ENCODE results near the gene FXN.

The FXN gene

GRCh38 chr9:69137311-69137710, 101.8 kb downstream of the FXN start:
- Histone ChIP-seq H3K36me3 (ENCODE audit: insufficient read depth, low read length) (no peaks in the 10 kb centered on the region), H3K27me3 (ENCODE audit: insufficient read depth, low read length, poor library complexity, severe bottlenecking) (no peaks in the 10 kb centered on the region)

GRCh38 chr9:69139596-69139995, 104.0 kb downstream of the FXN start:
- no peak overlapping the region for H2AFZ ChIP-seq (ENCODE audit: low read length)
- peaks cover 23% of the 10 kb centered on the region for H3K4me1 ChIP-seq (ENCODE audit: insufficient read depth, low read length, poor library complexity, severe bottlenecking)
- no peak overlapping the region for H3K4me3 ChIP-seq (ENCODE audit: low read length, poor library complexity, severe bottlenecking)
- H3F3A ChIP-seq (ENCODE audit: low read depth), result no peaks in the 10 kb centered on the region
- H3K9me2 ChIP-seq (replicated peaks; ENCODE audit: low read depth, low read length), result no peaks in the 10 kb centered on the region
- no peaks in the 10 kb centered on the region for H3K27me3 ChIP-seq (ENCODE audit: insufficient read depth, low read length, poor library complexity, severe bottlenecking)
- H4K20me1 ChIP-seq (ENCODE audit: insufficient read depth, low read length, poor library complexity, severe bottlenecking), result no peaks in the 10 kb centered on the region
- H3K9ac ChIP-seq (ENCODE audit: low read depth, low read length, poor library complexity, severe bottlenecking), result no peak overlapping the region
- H3K36me3 ChIP-seq (ENCODE audit: insufficient read depth, low read length), result no peaks in the 10 kb centered on the region
- H3K9me3 ChIP-seq (ENCODE audit: insufficient read depth, low read depth, low read length), result no peaks in the 10 kb centered on the region
- peaks cover 9% of the 10 kb centered on the region; the same call in 1 of the 2 replicates for H3K79me2 ChIP-seq (ENCODE audit: insufficient read depth, low read length)
- TF ChIP-seq CTCF (conservative IDR thresholded peaks at IDR 0.05; ENCODE audit: low read length) (no peak), EZH2phosphoT487 (IDR thresholded peaks at IDR 0.05; ENCODE audit: borderline replicate concordance) (no peak)
- H3K4me2 ChIP-seq (ENCODE audit: low read depth, low read length, poor library complexity, severe bottlenecking), result no peak overlapping the region

More at GRCh38 chr9:69137311-69137710, 101.8 kb downstream of the FXN start:
- Histone ChIP-seq H3K79me2 (ENCODE audit: insufficient read depth, low read length) (peaks cover 31% of the 10 kb centered on the region; the same call in 1 of the 2 replicates), H3K4me1 (ENCODE audit: insufficient read depth, low read length, poor library complexity, severe bottlenecking) (peaks cover 11% of the 10 kb centered on the region), H3K9me2 (replicated peaks; ENCODE audit: low read depth, low read length) (no peaks in the 10 kb centered on the region), H3K9me3 (ENCODE audit: insufficient read depth, low read depth, low read length) (no peaks in the 10 kb centered on the region), H3K4me2 (ENCODE audit: low read depth, low read length, poor library complexity, severe bottlenecking) (no peak overlapping the region), H3K9ac (ENCODE audit: low read depth, low read length, poor library complexity, severe bottlenecking) (no peak overlapping the region), H3F3A (ENCODE audit: low read depth) (no peaks in the 10 kb centered on the region), H2AFZ (ENCODE audit: low read length) (no peak overlapping the region), H3K4me3 (ENCODE audit: low read length, poor library complexity, severe bottlenecking) (no peak overlapping the region), H4K20me1 (ENCODE audit: insufficient read depth, low read length, poor library complexity, severe bottlenecking) (no peaks in the 10 kb centered on the region)
- TF ChIP-seq CTCF (conservative IDR thresholded peaks at IDR 0.05; ENCODE audit: low read length), result no peak
- no peak for TF ChIP-seq EZH2phosphoT487 (IDR thresholded peaks at IDR 0.05; ENCODE audit: borderline replicate concordance)

GRCh38 chr9:69140123-69140735, 104.7 kb downstream of the FXN start:
- Histone ChIP-seq H3K9ac (ENCODE audit: low read depth, low read length, poor library complexity, severe bottlenecking) (no peak overlapping the region), H2AFZ (ENCODE audit: low read length) (no peak overlapping the region), H3K4me3 (ENCODE audit: low read length, poor library complexity, severe bottlenecking) (no peak overlapping the region), H4K20me1 (ENCODE audit: insufficient read depth, low read length, poor library complexity, severe bottlenecking) (no peaks in the 10 kb centered on the region), H3K4me1 (ENCODE audit: insufficient read depth, low read length, poor library complexity, severe bottlenecking) (peaks cover 19% of the 10 kb centered on the region), H3K9me3 (ENCODE audit: insufficient read depth, low read depth, low read length) (no peaks in the 10 kb centered on the region), H3F3A (ENCODE audit: low read depth) (no peaks in the 10 kb centered on the region), H3K9me2 (replicated peaks; ENCODE audit: low read depth, low read length) (no peaks in the 10 kb centered on the region), H3K27me3 (ENCODE audit: insufficient read depth, low read length, poor library complexity, severe bottlenecking) (no peaks in the 10 kb centered on the region), H3K36me3 (ENCODE audit: insufficient read depth, low read length) (no peaks in the 10 kb centered on the region), H3K79me2 (ENCODE audit: insufficient read depth, low read length) (peaks cover 5% of the 10 kb centered on the region; the same call in 1 of the 2 replicates), H3K4me2 (ENCODE audit: low read depth, low read length, poor library complexity, severe bottlenecking) (no peak overlapping the region)
- no peak for TF ChIP-seq EZH2phosphoT487 (IDR thresholded peaks at IDR 0.05; ENCODE audit: borderline replicate concordance)
- TF ChIP-seq CTCF (conservative IDR thresholded peaks at IDR 0.05; ENCODE audit: low read length), result no peak

Measured in Loucy (cell line).